NCI-H345 treated with DMSO at 0.1 percent for 48 hours (cell line): ENCODE data around the gene SVBP.

Experiments
- DNase-seq: peaks from one replicate; lab custom pipeline; 2025; ENCODE audit not compliant: unreplicated experiment; lab: John Stamatoyannopoulos, UW

Gene SVBP

GRCh38 chr1:42765832-42766740, 51.1 kb downstream of the SVBP start:
- DNase-seq: peak; percentile 32

GRCh38 chr1:42765269-42765668, 51.9 kb downstream of the SVBP start:
- no peak for DNase-seq

GRCh38 chr1:42762269-42762668, 54.9 kb downstream of the SVBP start:
- no peak for DNase-seq

- DNase-seq: no peak
These were observed 55.6 kb downstream of the SVBP start for GRCh38 chr1:42761567-42761966.

GRCh38 chr1:42759114-42759513, 58.1 kb downstream of the SVBP start:
- no peak for DNase-seq

GRCh38 chr1:42758641-42759040, 58.6 kb downstream of the SVBP start:
- no peak for DNase-seq

- DNase-seq: no peak
These were observed 59.3 kb downstream of the SVBP start for GRCh38 chr1:42757892-42758275.
